CD4-positive, alpha-beta T cell treated with Interleukin-4 for 4 hours (primary cell): ENCODE measurements around the gene NPPC.
"Not testable (repeated sequence)": the region's sequence is repeated elsewhere in the genome, so short reads cannot be mapped to it uniquely, and the experiment has no call there.

Experiments
- DNase-seq: peaks from one replicate; pipeline ENCODE4 v3.0.0-alpha.2; 2020

The NPPC gene

GRCh38 chr2:231926180-231926741 is at the start of gene NPPC:
NPPC (minus strand) TSS chr2:231926396; CDS start chr2:231926249, 147 bp downstream.
- peak; percentile 10 for DNase-seq

GRCh38 chr2:231975001-231975400 is 48.8 kb upstream of the NPPC start:
- DNase-seq, result no peak

GRCh38 chr2:231970461-231970860 is 44.3 kb upstream of the NPPC start:
- no peak for DNase-seq

GRCh38 chr2:231968820-231969219 is 42.6 kb upstream of the NPPC start:
- DNase-seq, result no peak

- DNase-seq, result no peak
Observed at GRCh38 chr2:231966886-231967285, 40.7 kb upstream of the NPPC start.

GRCh38 chr2:231965102-231965501 is 38.9 kb upstream of the NPPC start:
- no peak for DNase-seq

GRCh38 chr2:231961349-231962166 is 35.4 kb upstream of the NPPC start, which contains the start of gene DIS3L2:
DIS3L2 (plus strand) TSS chr2:231961713; CDS start chr2:232014928, 53,215 bp downstream.
- peak; percentile 78 for DNase-seq

GRCh38 chr2:231960810-231961348 is 34.7 kb upstream of the NPPC start:
- DNase-seq, result no peak

- no peak for DNase-seq
Observed at GRCh38 chr2:231957913-231958763, 31.9 kb upstream of the NPPC start.

GRCh38 chr2:231955758-231956472 is 29.7 kb upstream of the NPPC start:
- no peak for DNase-seq

GRCh38 chr2:231951452-231952035 is 25.3 kb upstream of the NPPC start:
- no peak for DNase-seq

GRCh38 chr2:231947694-231948093 is 21.5 kb upstream of the NPPC start:
- no peak for DNase-seq

GRCh38 chr2:231947112-231947511 is 20.9 kb upstream of the NPPC start:
- not testable (repeated sequence) for DNase-seq

GRCh38 chr2:231946241-231946814 is 20.1 kb upstream of the NPPC start:
- no peak for DNase-seq

GRCh38 chr2:231942180-231942579 is 16.0 kb upstream of the NPPC start:
- no peak for DNase-seq

GRCh38 chr2:231941673-231942072 is 15.5 kb upstream of the NPPC start:
- no peak for DNase-seq

- no peak for DNase-seq
Observed at GRCh38 chr2:231940795-231941194, 14.6 kb upstream of the NPPC start.

GRCh38 chr2:231939022-231939421 is 12.8 kb upstream of the NPPC start:
- DNase-seq, result no peak

GRCh38 chr2:231937057-231937456 is 10.9 kb upstream of the NPPC start:
- DNase-seq, result no peak

GRCh38 chr2:231936491-231936890 is 10.3 kb upstream of the NPPC start:
- DNase-seq, result no peak

- no peak for DNase-seq
Observed at GRCh38 chr2:231935815-231936214, 9.6 kb upstream of the NPPC start.

GRCh38 chr2:231935207-231935524 is 9.0 kb upstream of the NPPC start:
- DNase-seq, result no peak
